Measurements from ENCODE around the gene CMSS1.

DNA sequence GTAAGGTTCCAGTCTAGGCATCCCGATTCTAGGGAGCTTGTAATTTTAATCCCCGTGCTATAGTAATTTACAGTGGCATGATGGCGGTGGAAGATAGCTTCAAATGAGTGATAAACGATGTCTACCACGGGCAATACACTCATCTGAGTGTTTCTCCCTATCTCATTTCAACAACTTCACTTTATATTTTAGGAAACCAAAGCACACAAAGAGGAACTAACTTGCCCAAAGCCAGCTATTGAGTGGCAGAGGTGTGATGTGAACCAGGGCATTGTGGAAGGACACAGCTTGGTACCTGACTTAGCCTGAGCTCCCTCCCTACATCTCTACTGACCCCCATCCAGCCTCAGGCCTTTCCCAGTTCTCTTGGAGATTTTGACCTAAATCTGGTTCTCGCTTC, 313.6 kb downstream of the CMSS1 start:
- TF ChIP-seq MXI1 (conservative IDR thresholded peaks at IDR 0.05; ENCODE audit: poor library complexity, severe bottlenecking), result no peak
- TF ChIP-seq POLR2AphosphoS5 (IDR thresholded peaks at IDR 0.05), result no peak
- TF ChIP-seq EZH2 (IDR thresholded peaks at IDR 0.05; ENCODE audit: borderline replicate concordance, insufficient read depth, low read length, poor library complexity, severe bottlenecking), result no peak
